ENCODE measurements around the gene LY86.

LY86 gene

DNA sequence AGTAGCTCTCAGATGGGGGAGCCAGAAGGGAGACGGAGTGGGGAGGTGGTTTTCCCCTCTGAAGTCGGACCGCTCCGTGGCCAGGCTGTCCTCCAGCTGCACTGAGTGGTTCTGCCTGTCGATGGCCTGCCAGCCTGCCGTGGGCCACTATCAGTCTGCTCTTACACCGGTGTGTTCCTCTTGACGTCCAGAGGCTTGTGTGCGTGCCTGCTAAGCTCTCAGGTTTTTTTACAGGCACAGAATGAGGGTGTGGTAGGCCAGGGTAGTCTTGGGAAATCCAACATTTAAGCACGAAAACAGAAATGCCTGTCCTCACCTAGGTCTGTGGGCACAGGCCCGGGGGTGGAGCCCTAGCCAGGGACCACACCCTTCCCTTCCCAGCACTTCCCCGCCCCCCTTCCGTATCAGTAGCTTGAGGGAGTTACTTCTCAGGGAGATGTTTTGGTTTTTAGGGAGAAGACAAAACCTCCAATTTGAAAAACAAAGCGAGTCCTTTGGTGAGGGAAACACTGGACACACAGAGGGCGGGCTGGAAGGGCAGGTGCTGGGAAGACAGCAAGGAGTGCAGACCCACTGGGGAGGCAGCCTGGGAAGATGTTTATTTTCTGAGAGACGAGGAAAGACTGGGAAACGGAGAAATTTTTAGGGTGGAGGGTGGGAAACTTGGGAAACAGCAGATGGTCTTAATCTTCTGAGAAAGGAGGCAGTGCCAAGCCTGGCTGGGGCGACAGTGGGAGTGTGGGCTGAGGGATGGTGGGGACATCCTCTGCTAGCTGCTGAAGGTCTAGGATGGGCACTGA, 106.5 kb downstream of the LY86 start:
- Histone ChIP-seq H3K4me1 (ENCODE audit: low read depth, poor library complexity, severe bottlenecking) (no peaks in the 10 kb centered on the region), H3K9ac (no peak overlapping the region), H3K4me2 (no peak overlapping the region), H2AFZ (ENCODE audit: low read depth) (no peak overlapping the region), H3K36me3 (ENCODE audit: insufficient read depth) (no peaks in the 10 kb centered on the region), H4K20me1 (ENCODE audit: insufficient read depth) (no peaks in the 10 kb centered on the region), H3K79me2 (ENCODE audit: insufficient read depth, low read depth) (no peaks in the 10 kb centered on the region), H3K4me3 (IDR thresholded peaks at IDR 0.05; ENCODE audit: insufficient read depth, low read depth, low read length) (no peak overlapping the region), H3K27me3 (ENCODE audit: insufficient read depth, low read depth) (no peaks in the 10 kb centered on the region), H3K27ac (no peak overlapping the region)
- TF ChIP-seq CTCF (conservative IDR thresholded peaks at IDR 0.05; ENCODE audit: low read depth, low read length): no peak

- H2AFZ ChIP-seq (ENCODE audit: low read depth): no peak overlapping the region
Observed at GRCh38 chr6:6695625-6696276, 107.2 kb downstream of the LY86 start.

DNA sequence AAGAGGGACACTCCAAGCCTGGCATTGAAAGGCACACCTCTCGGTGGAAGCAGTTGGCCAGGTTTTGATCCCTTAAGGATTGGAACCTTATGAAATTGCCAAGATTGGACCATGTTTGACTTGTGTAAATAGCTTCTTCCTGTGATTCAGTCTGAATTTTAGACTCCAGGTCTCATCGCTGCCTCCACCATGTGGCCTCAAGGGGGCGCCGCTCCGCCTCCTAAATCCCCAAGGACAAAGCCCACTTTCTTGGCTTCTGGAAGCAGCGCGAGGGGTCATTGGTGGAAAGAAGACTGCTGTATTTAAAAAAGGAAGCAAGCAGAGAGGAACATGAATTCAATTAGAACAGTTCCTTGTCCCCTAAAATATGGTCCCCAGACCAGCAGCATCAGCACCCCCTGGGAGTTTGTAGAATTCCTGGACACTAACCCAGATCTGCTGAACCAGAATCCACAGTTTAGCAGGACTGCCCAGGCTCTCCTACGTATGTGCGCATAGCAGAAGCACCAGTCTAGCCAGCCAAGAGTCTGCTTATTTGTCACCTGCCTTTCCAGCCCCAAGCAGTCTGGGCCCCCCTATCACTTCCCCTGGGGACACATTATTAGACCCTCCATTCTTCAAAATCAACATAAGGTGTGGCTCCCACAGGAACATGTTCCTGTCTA, 108.5 kb downstream of the LY86 start:
- no peak overlapping the region for H2AFZ ChIP-seq (ENCODE audit: low read depth)
- H3K9ac ChIP-seq: no peak overlapping the region
- no peaks in the 10 kb centered on the region for H3K36me3 ChIP-seq (ENCODE audit: insufficient read depth)
- no peak overlapping the region for H3K4me3 ChIP-seq (IDR thresholded peaks at IDR 0.05; ENCODE audit: insufficient read depth, low read depth, low read length)
- no peak overlapping the region for H3K27ac ChIP-seq
- no peaks in the 10 kb centered on the region for H3K27me3 ChIP-seq (ENCODE audit: insufficient read depth, low read depth)
- no peak overlapping the region for H3K4me2 ChIP-seq
- no peaks in the 10 kb centered on the region for H3K4me1 ChIP-seq (ENCODE audit: low read depth, poor library complexity, severe bottlenecking)
- TF ChIP-seq CTCF (conservative IDR thresholded peaks at IDR 0.05; ENCODE audit: low read depth, low read length): peak; percentile 87
- H4K20me1 ChIP-seq (ENCODE audit: insufficient read depth): no peaks in the 10 kb centered on the region
- H3K79me2 ChIP-seq (ENCODE audit: insufficient read depth, low read depth): no peaks in the 10 kb centered on the region

More at GRCh38 chr6:6695625-6696276, 107.2 kb downstream of the LY86 start:
- H4K20me1 ChIP-seq (ENCODE audit: insufficient read depth): no peaks in the 10 kb centered on the region
- H3K79me2 ChIP-seq (ENCODE audit: insufficient read depth, low read depth): no peaks in the 10 kb centered on the region
- H3K27me3 ChIP-seq (ENCODE audit: insufficient read depth, low read depth): no peaks in the 10 kb centered on the region
- H3K9ac ChIP-seq: no peak overlapping the region
- H3K4me2 ChIP-seq: no peak overlapping the region
- no peaks in the 10 kb centered on the region for H3K4me1 ChIP-seq (ENCODE audit: low read depth, poor library complexity, severe bottlenecking)
- H3K4me3 ChIP-seq (IDR thresholded peaks at IDR 0.05; ENCODE audit: insufficient read depth, low read depth, low read length): no peak overlapping the region
- no peak for TF ChIP-seq CTCF (conservative IDR thresholded peaks at IDR 0.05; ENCODE audit: low read depth, low read length)
- no peak overlapping the region for H3K27ac ChIP-seq
- no peaks in the 10 kb centered on the region for H3K36me3 ChIP-seq (ENCODE audit: insufficient read depth)

DNA sequence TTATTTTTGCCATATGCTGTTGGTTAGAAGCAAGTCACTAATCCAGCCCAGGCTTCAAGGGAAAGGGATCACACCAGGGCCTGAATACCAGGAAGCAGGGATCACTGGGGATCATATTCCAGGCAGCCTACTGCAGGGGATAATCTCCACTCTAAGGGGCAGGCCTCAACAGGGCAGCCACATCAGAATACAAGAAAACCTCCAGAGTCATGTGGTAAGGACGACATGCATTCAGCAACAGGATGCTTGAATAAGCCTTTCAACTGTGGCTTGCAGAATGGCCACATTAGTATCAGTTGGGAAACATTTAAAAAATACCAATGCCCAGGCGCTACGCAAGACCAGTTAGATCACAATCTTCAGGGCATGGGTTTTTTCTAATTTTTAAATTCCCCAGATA, 109.1 kb downstream of the LY86 start:
- Histone ChIP-seq H4K20me1 (ENCODE audit: insufficient read depth) (no peaks in the 10 kb centered on the region), H3K27ac (no peak overlapping the region), H3K4me3 (IDR thresholded peaks at IDR 0.05; ENCODE audit: insufficient read depth, low read depth, low read length) (no peak overlapping the region), H3K4me1 (ENCODE audit: low read depth, poor library complexity, severe bottlenecking) (no peaks in the 10 kb centered on the region), H3K4me2 (no peak overlapping the region), H3K79me2 (ENCODE audit: insufficient read depth, low read depth) (no peaks in the 10 kb centered on the region), H3K27me3 (ENCODE audit: insufficient read depth, low read depth) (no peaks in the 10 kb centered on the region), H3K9ac (no peak overlapping the region), H2AFZ (ENCODE audit: low read depth) (no peak overlapping the region), H3K36me3 (ENCODE audit: insufficient read depth) (no peaks in the 10 kb centered on the region)
- no peak for TF ChIP-seq CTCF (conservative IDR thresholded peaks at IDR 0.05; ENCODE audit: low read depth, low read length)

Measured in KMS-11 (cell line).